Measurements from ENCODE around the gene MANSC4.
"Not testable (repeated sequence)": the region's sequence is repeated elsewhere in the genome, so short reads cannot be mapped to it uniquely, and the experiment has no call there.

Gene MANSC4

GRCh38 chr12:27747111-27747820 lies 32.8 kb downstream of the MANSC4 start:
- no peak for DNase-seq

- not testable (repeated sequence) for DNase-seq
Measured at GRCh38 chr12:27745734-27746133, 34.3 kb downstream of the MANSC4 start.

- DNase-seq: no peak
Measured at GRCh38 chr12:27743601-27744000, 36.4 kb downstream of the MANSC4 start.

- not testable (repeated sequence) for DNase-seq
Measured at GRCh38 chr12:27734321-27734720, 45.7 kb downstream of the MANSC4 start.

- DNase-seq: no peak
Measured at GRCh38 chr12:27733791-27734190, 46.2 kb downstream of the MANSC4 start.

- DNase-seq: peak in 1 of 2 experiments; percentile 23
Measured at GRCh38 chr12:27733052-27733656, 46.9 kb downstream of the MANSC4 start.

GRCh38 chr12:27732281-27732680 lies 47.8 kb downstream of the MANSC4 start:
- peak in 1 of 2 experiments; percentile 14 for DNase-seq

GRCh38 chr12:27730097-27730588 lies 49.9 kb downstream of the MANSC4 start:
- DNase-seq: no peak

- no peak for DNase-seq
Measured at GRCh38 chr12:27723212-27723611, 56.8 kb downstream of the MANSC4 start.
